ENCODE measurements around the gene TAS1R1. TPM values are rescaled to one million over a fixed set of nuclear protein-coding genes. Genes with fewer than 3 reads are reported as not detected.
A peak's percentile ranks its signal among the peaks of the same experiment; 100 is the strongest.

Gene TAS1R1
- total and polyA plus RNA-seq, 9 of the 15 experiments (the other 6 are each of a cell fraction or from before 2014, with no cell fraction given), result 0.06 TPM; not detected in 8

DNA sequence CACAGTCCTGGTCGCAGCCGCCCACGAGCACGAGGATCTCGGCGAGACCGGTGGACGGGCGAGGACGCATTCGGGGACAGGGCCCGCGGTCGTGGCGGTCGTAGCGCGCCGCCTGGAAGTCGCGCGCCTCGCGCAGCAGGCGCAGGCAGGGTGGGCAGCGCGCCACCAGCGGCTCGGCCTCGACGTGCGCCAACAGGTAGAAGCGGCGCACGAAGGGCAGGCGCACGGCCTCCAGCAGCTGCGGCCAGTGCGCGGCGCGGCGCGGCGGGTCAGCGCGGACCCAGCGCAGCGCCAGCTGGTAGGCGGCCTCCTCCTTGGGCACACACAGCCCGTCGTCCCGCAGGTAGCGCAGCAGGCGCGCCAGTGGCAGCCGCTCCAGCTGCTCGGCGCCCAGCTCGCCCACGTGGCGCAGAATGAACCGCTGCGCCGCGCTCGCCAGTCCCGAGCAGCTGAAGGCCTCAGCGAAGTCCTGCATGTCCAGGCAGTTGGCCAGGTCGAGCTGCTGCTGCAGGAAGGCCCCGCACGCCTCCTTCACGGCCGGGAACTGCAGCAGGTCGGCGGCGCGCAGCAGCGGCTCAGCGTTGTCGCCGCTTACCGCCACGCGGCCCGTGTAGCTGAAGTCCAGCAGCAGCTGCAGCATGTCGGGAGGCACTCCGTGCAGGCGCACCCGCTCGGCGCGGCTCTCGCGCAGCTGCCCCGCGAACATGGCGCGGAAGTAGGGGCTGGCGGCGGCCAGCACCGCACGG, 47.0 kb downstream of the TAS1R1 start (continued):
- TF ChIP-seq, protein P1, sequence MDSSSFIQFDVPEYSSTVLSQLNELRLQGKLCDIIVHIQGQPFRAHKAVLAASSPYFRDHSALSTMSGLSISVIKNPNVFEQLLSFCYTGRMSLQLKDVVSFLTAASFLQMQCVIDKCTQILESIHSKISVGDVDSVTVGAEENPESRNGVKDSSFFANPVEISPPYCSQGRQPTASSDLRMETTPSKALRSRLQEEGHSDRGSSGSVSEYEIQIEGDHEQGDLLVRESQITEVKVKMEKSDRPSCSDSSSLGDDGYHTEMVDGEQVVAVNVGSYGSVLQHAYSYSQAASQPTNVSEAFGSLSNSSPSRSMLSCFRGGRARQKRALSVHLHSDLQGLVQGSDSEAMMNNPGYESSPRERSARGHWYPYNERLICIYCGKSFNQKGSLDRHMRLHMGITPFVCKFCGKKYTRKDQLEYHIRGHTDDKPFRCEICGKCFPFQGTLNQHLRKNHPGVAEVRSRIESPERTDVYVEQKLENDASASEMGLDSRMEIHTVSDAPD (CRISPR knock-in tag; IDR thresholded peaks at IDR 0.05), result no peak; the same call in 1 of the 2 replicates
- no peak for TF ChIP-seq DNMT1 (IDR thresholded peaks at IDR 0.05)
- TF ChIP-seq, protein P2, sequence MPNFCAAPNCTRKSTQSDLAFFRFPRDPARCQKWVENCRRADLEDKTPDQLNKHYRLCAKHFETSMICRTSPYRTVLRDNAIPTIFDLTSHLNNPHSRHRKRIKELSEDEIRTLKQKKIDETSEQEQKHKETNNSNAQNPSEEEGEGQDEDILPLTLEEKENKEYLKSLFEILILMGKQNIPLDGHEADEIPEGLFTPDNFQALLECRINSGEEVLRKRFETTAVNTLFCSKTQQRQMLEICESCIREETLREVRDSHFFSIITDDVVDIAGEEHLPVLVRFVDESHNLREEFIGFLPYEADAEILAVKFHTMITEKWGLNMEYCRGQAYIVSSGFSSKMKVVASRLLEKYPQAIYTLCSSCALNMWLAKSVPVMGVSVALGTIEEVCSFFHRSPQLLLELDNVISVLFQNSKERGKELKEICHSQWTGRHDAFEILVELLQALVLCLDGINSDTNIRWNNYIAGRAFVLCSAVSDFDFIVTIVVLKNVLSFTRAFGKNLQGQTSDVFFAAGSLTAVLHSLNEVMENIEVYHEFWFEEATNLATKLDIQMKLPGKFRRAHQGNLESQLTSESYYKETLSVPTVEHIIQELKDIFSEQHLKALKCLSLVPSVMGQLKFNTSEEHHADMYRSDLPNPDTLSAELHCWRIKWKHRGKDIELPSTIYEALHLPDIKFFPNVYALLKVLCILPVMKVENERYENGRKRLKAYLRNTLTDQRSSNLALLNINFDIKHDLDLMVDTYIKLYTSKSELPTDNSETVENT (CRISPR knock-in tag; IDR thresholded peaks at IDR 0.05), result peak; percentile 92
- TF ChIP-seq, protein P3, sequence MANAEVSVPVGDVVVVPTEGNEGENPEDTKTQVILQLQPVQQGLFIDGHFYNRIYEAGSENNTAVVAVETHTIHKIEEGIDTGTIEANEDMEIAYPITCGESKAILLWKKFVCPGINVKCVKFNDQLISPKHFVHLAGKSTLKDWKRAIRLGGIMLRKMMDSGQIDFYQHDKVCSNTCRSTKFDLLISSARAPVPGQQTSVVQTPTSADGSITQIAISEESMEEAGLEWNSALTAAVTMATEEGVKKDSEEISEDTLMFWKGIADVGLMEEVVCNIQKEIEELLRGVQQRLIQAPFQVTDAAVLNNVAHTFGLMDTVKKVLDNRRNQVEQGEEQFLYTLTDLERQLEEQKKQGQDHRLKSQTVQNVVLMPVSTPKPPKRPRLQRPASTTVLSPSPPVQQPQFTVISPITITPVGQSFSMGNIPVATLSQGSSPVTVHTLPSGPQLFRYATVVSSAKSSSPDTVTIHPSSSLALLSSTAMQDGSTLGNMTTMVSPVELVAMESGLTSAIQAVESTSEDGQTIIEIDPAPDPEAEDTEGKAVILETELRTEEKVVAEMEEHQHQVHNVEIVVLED (CRISPR knock-in tag; IDR thresholded peaks at IDR 0.05), result no peak
- TF ChIP-seq HNRNPK (IDR thresholded peaks at IDR 0.05; ENCODE audit: low read depth, low read length, poor library complexity, severe bottlenecking), result peak; percentile 9
- TF ChIP-seq NELFE (IDR thresholded peaks at IDR 0.05; ENCODE audit: insufficient read depth, insufficient read length), result no peak
- 0 out of 2 replicates have a peak, but pooled peaks have one; percentile 61 for TF ChIP-seq FOXJ2 (tag; IDR thresholded peaks at IDR 0.05)
- no peak for TF ChIP-seq HEY1 (CRISPR knock-in tag; IDR thresholded peaks at IDR 0.05; ENCODE audit: borderline replicate concordance)
- TF ChIP-seq SREBF1 (IDR thresholded peaks at IDR 0.05; ENCODE audit: borderline replicate concordance, low read depth, low read length), result no peak
- no peak for TF ChIP-seq RBM17 (IDR thresholded peaks at IDR 0.05; ENCODE audit: borderline replicate concordance, low read depth, low read length)
- TF ChIP-seq FOXA3 (CRISPR knock-in tag; conservative IDR thresholded peaks at IDR 0.05 in 1 of 2, IDR thresholded peaks at IDR 0.05 in 1 of 2), result peak in 1 of 2 experiments; percentile 8; a peak in 1 of 4 replicates
- TF ChIP-seq MEF2A (IDR thresholded peaks at IDR 0.05; ENCODE audit: control insufficient read depth, low read depth, low read length), result no peak
- TF ChIP-seq FOSL1 (tag; conservative IDR thresholded peaks at IDR 0.05), result no peak
- TF ChIP-seq JUN (IDR thresholded peaks at IDR 0.05; ENCODE audit: borderline replicate concordance, low read depth, low read length), result peak; percentile 8; the same call in 1 of the 2 replicates
- no peak for TF ChIP-seq JUN (CRISPR knock-in tag; IDR thresholded peaks at IDR 0.05; ENCODE audit: borderline replicate concordance)
